Measurements from ENCODE around the gene TAS1R3. TPM values are rescaled to one million over a fixed set of nuclear protein-coding genes. Genes with fewer than 3 reads are reported as not detected.

TAS1R3 gene
- total RNA-seq, 1 donor: under 0.01 TPM

DNA sequence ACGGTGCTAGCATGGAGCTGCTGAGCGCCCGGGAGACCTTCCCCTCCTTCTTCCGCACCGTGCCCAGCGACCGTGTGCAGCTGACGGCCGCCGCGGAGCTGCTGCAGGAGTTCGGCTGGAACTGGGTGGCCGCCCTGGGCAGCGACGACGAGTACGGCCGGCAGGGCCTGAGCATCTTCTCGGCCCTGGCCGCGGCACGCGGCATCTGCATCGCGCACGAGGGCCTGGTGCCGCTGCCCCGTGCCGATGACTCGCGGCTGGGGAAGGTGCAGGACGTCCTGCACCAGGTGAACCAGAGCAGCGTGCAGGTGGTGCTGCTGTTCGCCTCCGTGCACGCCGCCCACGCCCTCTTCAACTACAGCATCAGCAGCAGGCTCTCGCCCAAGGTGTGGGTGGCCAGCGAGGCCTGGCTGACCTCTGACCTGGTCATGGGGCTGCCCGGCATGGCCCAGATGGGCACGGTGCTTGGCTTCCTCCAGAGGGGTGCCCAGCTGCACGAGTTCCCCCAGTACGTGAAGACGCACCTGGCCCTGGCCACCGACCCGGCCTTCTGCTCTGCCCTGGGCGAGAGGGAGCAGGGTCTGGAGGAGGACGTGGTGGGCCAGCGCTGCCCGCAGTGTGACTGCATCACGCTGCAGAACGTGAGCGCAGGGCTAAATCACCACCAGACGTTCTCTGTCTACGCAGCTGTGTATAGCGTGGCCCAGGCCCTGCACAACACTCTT, 1.1 kb downstream of the TAS1R3 start:
- Histone ChIP-seq H3K4me1 (ENCODE audit: insufficient read depth, low read length) (no peaks in the 10 kb centered on the region), H3K79me2 (ENCODE audit: insufficient read depth, low read length) (peaks cover 3% of the 10 kb centered on the region), H3K4me3 (ENCODE audit: insufficient read depth, low read length) (no peak overlapping the region), H3K4me2 (ENCODE audit: insufficient read depth, low read length) (no peak overlapping the region), H3K36me3 (ENCODE audit: insufficient read depth, low read length) (peaks cover under 1% of the 10 kb centered on the region), H3K9me3 (ENCODE audit: low read depth, low read length) (no peaks in the 10 kb centered on the region), H3K27me3 (ENCODE audit: insufficient read depth, low read length) (no peaks in the 10 kb centered on the region), H4K20me1 (ENCODE audit: insufficient read depth, low read length) (peaks cover 19% of the 10 kb centered on the region), H2AFZ (ENCODE audit: low read length) (no peak overlapping the region), H3K27ac (ENCODE audit: low read depth, low read length) (no peak overlapping the region)
- DNase-seq (ENCODE audit: insufficient read length, low spot score, missing footprints): no peak
- TF ChIP-seq, protein P1, sequence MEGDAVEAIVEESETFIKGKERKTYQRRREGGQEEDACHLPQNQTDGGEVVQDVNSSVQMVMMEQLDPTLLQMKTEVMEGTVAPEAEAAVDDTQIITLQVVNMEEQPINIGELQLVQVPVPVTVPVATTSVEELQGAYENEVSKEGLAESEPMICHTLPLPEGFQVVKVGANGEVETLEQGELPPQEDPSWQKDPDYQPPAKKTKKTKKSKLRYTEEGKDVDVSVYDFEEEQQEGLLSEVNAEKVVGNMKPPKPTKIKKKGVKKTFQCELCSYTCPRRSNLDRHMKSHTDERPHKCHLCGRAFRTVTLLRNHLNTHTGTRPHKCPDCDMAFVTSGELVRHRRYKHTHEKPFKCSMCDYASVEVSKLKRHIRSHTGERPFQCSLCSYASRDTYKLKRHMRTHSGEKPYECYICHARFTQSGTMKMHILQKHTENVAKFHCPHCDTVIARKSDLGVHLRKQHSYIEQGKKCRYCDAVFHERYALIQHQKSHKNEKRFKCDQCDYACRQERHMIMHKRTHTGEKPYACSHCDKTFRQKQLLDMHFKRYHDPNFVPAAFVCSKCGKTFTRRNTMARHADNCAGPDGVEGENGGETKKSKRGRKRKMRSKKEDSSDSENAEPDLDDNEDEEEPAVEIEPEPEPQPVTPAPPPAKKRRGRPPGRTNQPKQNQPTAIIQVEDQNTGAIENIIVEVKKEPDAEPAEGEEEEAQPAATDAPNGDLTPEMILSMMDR (IDR thresholded peaks at IDR 0.05; ENCODE audit: extremely low read depth, low read depth, low read length): no peak

DNA sequence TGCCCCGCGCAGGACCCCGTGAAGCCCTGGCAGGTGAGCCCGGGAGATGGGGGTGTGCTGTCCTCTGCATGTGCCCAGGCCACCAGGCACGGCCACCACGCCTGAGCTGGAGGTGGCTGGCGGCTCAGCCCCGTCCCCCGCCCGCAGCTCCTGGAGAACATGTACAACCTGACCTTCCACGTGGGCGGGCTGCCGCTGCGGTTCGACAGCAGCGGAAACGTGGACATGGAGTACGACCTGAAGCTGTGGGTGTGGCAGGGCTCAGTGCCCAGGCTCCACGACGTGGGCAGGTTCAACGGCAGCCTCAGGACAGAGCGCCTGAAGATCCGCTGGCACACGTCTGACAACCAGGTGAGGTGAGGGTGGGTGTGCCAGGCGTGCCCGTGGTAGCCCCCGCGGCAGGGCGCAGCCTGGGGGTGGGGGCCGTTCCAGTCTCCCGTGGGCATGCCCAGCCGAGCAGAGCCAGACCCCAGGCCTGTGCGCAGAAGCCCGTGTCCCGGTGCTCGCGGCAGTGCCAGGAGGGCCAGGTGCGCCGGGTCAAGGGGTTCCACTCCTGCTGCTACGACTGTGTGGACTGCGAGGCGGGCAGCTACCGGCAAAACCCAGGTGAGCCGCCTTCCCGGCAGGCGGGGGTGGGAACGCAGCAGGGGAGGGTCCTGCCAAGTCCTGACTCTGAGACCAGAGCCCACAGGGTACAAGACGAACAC, 1.8 kb downstream of the TAS1R3 start:
- H3K27me3 ChIP-seq (ENCODE audit: insufficient read depth, low read length): no peaks in the 10 kb centered on the region
- H3K4me1 ChIP-seq (ENCODE audit: insufficient read depth, low read length): no peaks in the 10 kb centered on the region

DNA sequence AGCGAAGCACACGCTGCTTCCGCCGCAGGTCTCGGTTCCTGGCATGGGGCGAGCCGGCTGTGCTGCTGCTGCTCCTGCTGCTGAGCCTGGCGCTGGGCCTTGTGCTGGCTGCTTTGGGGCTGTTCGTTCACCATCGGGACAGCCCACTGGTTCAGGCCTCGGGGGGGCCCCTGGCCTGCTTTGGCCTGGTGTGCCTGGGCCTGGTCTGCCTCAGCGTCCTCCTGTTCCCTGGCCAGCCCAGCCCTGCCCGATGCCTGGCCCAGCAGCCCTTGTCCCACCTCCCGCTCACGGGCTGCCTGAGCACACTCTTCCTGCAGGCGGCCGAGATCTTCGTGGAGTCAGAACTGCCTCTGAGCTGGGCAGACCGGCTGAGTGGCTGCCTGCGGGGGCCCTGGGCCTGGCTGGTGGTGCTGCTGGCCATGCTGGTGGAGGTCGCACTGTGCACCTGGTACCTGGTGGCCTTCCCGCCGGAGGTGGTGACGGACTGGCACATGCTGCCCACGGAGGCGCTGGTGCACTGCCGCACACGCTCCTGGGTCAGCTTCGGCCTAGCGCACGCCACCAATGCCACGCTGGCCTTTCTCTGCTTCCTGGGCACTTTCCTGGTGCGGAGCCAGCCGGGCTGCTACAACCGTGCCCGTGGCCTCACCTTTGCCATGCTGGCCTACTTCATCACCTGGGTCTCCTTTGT, 2.6 kb downstream of the TAS1R3 start:
- Histone ChIP-seq H3K4me3 (ENCODE audit: insufficient read depth, low read length) (no peak overlapping the region), H3K9me3 (ENCODE audit: low read depth, low read length) (no peaks in the 10 kb centered on the region), H3K27ac (ENCODE audit: low read depth, low read length) (no peak overlapping the region), H3K4me2 (ENCODE audit: insufficient read depth, low read length) (no peak overlapping the region), H3K27me3 (ENCODE audit: insufficient read depth, low read length) (no peaks in the 10 kb centered on the region), H3K4me1 (ENCODE audit: insufficient read depth, low read length) (no peaks in the 10 kb centered on the region), H4K20me1 (ENCODE audit: insufficient read depth, low read length) (peaks cover 28% of the 10 kb centered on the region), H3K79me2 (ENCODE audit: insufficient read depth, low read length) (no peaks in the 10 kb centered on the region), H3K36me3 (ENCODE audit: insufficient read depth, low read length) (peaks cover 10% of the 10 kb centered on the region), H2AFZ (ENCODE audit: low read length) (no peak overlapping the region)
- no peak for DNase-seq (ENCODE audit: insufficient read length, low spot score, missing footprints)
- TF ChIP-seq, protein P1 (IDR thresholded peaks at IDR 0.05; ENCODE audit: extremely low read depth, low read depth, low read length): no peak

More for the DNA sequence above, 1.8 kb downstream of the TAS1R3 start:
- H3K36me3 ChIP-seq (ENCODE audit: insufficient read depth, low read length): peaks cover 5% of the 10 kb centered on the region
- TF ChIP-seq, protein P1 (IDR thresholded peaks at IDR 0.05; ENCODE audit: extremely low read depth, low read depth, low read length): no peak
- H3K27ac ChIP-seq (ENCODE audit: low read depth, low read length): no peak overlapping the region
- H2AFZ ChIP-seq (ENCODE audit: low read length): no peak overlapping the region
- no peak overlapping the region for H3K4me3 ChIP-seq (ENCODE audit: insufficient read depth, low read length)
- H3K4me2 ChIP-seq (ENCODE audit: insufficient read depth, low read length): no peak overlapping the region
- DNase-seq (ENCODE audit: insufficient read length, low spot score, missing footprints): no peak
- peaks cover 23% of the 10 kb centered on the region for H4K20me1 ChIP-seq (ENCODE audit: insufficient read depth, low read length)
- no peaks in the 10 kb centered on the region for H3K79me2 ChIP-seq (ENCODE audit: insufficient read depth, low read length)
- H3K9me3 ChIP-seq (ENCODE audit: low read depth, low read length): no peaks in the 10 kb centered on the region

DNA sequence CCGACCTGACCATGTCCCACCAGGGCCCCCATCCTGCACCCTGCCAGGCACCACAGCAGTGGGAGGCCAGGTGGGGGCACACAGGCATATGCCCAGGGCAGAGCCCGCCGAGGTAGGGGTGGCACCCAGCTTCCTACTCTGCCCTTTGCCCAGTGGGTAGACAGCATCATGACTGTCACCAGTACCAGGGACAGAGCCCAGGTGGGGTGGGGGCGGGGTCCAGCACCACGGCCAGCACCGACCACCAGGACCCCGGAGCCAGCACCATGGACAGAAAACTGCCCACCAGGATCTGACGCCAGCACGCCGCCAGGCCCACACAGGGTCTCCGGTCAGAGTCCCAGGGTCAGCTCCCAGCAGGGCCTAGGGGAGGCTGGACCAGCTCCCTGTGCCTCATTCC, 3.8 kb downstream of the TAS1R3 start:
- Histone ChIP-seq H4K20me1 (ENCODE audit: insufficient read depth, low read length) (peaks cover 20% of the 10 kb centered on the region), H3K36me3 (ENCODE audit: insufficient read depth, low read length) (peaks cover 11% of the 10 kb centered on the region), H3K79me2 (ENCODE audit: insufficient read depth, low read length) (no peaks in the 10 kb centered on the region), H3K4me1 (ENCODE audit: insufficient read depth, low read length) (no peaks in the 10 kb centered on the region), H3K4me3 (ENCODE audit: insufficient read depth, low read length) (no peak overlapping the region), H3K9me3 (ENCODE audit: low read depth, low read length) (no peaks in the 10 kb centered on the region), H3K27me3 (ENCODE audit: insufficient read depth, low read length) (no peaks in the 10 kb centered on the region), H3K27ac (ENCODE audit: low read depth, low read length) (no peak overlapping the region), H2AFZ (ENCODE audit: low read length) (no peak overlapping the region), H3K4me2 (ENCODE audit: insufficient read depth, low read length) (no peak overlapping the region)
- no peak for DNase-seq (ENCODE audit: insufficient read length, low spot score, missing footprints)
- TF ChIP-seq, protein P1 (IDR thresholded peaks at IDR 0.05; ENCODE audit: extremely low read depth, low read depth, low read length): no peak
